GM18502 (cell line): ENCODE measurements around the gene TMC4.

Experiments
- ATAC-seq: cut with Tn5 transposase; IDR thresholded peaks from one replicate; pipeline ENCODE4 v1.9.1; 2021; ENCODE audit warnings: mild to moderate bottlenecking; ENCODE audit not compliant: unreplicated experiment, poor library complexity

TMC4 gene

DNA sequence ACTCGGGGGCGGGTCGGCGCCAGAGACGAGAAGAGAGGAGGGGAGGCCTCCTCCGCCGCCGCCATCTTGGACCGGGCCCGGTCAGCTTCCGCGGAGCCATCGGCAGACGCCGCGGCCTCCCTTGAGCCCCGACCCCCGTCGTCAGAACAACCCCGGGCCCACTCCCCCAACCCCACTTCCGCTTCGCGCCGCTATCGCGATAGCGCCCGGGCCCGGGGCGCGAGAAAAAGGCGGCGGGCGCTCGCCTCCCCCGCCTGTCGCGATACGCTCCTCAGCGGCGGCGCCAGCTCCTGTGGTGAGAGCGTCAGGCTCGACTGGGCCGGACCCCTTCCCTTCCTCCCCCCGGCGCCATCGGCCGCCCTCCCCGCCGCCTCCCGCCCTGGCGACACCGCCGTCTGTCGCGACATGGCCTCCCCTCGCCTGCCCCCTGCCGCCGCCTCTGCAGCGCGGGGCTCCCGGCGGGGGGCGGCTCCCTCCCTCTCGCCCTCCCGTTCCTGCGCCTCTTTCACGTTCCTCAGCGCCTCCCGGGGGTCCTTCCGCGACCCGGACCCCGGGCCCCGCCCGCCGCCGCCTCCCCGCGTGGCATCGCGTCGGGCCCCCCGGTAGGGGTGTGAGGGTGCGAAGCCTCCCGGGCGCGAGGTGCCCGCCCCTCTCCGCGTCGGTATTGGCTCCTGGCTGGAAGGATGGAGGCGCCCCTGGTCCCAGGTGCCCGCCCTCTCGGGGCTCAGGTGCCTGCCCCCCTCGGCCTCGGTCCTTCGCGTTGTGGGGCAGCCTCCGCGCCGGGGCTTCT lies 35.1 kb downstream of the TMC4 start, which contains the start of gene CNOT3:
TSS of gene CNOT3 (plus strand) at position 64 of the 790 bp plus-strand sequence. CDS start 5,217 bp downstream, outside the sequence.
- no peak for ATAC-seq

DNA sequence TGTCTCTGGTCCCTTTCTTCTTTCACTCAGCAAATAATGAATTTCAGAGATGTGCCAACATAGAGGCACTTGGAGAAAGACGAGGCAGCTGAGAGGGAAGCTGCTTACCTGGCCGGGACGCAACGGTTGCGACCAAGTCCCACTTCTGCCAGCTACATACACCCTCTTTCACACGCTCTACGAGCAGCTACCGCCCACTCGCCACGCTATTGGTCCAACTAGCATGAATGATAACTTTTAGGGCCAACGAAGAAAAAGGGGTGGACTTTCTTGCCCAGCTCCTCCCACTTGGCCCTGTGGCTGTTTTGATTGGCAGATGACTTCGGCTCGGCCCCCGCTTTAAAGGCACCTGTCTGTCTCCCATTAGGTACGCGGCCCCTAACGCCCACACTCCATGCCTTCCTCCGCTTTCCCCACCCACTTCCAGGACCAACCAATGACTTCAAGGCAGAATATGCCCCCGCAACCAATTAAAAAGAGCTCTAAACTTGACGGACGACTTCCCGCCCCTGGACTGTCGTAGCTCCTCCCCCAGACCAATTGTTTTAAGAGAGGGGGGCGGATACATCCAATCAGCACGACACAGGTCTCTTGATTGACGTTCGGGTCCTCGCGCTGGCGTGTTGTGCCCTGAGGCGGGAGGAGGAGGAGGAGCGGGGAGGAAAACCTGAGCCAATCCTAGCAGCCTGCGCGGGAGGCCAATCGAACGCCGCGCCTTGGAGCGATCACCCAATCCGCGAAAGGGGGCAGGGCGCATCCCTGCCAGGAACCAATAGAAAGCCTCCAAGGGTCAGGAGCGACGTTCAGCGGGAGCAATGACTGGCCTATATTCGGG lies 35.9 kb downstream of the TMC4 start:
- ATAC-seq = peak; percentile 81

DNA sequence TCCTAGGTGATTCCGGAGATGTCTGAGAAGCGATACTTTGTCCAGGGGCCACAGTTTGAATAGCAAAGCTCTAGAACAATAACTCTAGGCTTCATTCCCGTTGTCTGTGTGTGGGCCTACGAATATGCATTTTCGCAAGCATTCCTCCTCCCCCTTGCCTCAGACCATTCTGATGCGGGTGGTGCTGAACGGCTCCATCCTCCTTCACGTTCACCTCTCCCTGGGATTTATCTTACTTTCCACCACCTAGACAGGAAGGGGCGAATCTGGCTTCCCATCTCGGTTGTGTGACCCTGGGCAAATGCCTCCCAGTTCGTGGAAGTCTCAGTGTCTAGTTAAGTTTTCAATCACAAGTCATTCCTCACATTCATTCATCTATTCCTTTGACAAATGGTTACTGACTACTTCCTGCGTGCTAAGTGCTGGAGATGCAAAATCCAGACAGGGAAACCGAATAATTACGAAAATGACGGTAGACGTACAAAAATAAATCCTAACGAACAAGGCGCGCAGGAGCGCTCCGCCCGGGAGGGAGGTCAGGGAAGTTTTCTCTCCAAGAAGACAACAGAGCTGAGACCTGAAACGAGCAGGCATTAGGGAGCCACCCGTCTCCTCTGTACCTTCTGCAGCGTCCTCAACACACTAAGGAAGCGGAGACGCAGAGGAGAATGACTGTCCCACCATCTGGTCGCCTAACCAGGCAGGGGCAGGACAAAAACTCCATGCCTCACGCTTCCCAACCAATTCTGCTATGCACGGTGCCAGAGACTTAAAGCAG lies 36.7 kb downstream of the TMC4 start:
- ATAC-seq = no peak

DNA sequence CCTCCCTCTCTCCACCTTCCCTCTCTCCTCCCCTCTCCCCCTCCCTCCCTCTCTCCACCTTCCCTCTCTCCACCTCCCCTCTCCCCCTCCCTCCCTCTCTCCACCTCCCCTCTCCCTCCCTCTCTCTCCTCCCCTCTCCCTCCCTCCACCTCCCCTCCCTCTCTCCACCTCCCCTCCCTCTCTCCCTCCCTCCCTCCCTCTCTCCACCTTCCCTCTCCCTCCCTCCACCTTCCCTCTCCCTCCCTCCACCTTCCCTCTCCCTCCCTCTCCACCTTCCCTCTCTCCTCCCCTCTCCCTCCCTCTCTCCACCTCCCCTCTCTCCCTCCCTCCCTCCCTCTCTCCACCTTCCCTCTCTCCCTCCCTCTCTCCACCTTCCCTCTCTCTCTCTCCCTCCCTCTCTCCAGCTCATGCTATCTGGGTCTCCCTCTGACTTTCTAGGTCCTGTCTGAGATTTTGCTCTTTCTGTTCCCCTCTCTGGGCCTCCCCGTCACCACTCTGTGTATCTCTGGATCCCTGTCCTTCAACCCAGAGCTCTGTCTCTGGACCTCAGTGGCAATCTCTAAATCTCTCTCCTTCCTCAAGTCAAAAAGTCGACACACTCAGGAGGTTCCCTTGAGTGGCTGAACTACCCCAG lies 38.9 kb downstream of the TMC4 start:
- no peak for ATAC-seq

DNA sequence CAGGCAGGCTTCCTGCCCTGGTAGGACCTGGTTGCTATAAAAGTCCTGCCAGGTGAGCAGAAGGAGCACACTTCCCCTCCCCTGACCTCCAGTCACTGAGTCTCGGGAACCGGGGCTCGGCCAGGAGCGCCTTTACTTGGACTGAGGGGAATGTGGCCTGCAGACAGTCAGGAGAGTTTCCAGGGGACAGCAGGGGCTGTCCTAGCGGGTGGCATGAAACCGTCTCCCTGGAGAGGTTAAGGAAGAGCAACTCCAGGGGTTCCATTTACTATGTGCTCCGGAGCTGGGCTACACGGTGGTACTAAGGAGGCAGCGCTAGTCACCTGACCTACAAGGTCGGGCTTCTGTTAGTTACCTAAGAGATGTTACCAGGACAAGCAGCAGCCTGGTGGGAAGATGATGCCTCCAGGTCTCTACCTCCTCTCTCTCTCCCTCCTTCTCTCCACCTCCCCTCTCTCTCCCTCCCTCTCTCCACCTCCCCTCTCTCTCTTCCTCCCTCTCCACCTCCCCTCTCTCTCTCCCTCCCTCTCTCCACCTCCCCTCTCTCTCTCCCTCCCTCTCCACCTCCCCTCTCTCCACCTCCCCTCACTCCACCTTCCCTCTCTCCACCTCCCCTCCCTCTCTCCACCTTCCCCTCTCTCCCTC lies 39.5 kb downstream of the TMC4 start:
- no peak for ATAC-seq

DNA sequence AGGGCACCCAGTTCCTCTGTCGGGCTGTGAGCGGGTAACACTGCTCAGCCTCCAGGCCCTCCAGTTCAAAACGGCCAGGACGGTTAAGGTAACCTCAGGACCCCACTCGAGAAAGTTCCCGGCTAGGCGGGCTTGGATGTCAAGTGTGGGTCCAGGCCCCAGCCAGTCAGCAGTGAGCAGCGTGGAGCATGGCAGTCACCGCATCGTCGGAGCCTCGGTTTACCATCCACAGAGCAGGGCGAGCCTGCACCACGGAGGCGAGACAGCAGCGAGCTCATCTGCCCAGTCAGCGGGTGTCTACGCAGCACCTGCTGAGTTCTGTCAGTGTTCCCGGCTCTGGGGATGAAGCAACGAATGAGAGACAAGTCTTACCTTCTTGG lies 43.4 kb downstream of the TMC4 start:
- ATAC-seq = no peak

DNA sequence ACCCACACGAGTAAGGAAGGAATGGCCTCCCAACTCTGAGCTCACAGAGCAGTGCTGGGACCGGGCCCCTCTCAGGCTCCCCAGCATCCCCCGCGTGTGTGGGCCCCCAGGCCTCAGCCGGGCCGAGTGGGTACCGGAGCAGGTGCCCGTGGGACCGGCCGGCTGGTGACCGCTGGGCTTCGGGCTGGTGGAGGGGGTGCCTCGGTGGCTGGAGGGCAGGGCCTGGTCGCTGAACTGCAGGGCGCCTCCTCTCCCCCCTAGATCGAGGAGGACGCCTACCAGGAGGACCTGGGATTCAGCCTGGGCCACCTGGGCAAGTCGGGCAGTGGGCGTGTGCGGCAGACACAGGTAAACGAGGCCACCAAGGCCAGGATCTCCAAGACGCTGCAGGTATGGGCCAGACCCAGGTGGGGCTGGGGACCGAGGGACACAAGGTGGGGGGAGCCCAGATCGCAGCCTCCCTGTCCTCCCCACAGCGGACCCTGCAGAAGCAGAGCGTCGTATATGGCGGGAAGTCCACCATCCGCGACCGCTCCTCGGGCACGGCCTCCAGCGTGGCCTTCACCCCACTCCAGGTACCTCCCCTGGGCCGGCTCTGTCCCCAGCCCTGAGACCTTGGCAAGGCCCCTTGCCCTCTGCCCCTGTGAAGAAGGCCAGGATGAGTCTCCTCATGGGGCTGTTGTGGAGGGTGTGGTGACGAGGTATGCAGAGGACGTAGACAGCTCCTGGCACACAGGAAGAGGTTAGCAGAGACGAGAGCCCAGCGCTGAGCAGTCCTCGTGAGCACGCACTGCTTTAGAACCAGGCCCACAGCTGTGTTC lies 44.0 kb downstream of the TMC4 start:
- ATAC-seq = no peak

DNA sequence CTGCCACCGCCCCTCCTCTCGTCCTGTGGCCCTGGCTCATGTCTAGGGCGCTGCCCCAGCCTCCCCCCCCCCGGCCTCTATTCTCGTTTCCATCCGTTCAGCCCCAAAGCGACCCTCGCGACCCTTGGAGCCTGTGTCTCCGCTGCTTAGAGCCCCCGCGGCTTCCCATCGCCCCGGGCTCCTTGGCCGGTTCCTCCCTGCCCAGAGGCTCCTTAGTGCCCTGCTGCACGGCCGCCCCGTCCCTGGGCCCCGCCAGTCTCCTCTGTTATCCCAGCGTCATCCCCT lies 44.6 kb downstream of the TMC4 start:
- ATAC-seq = no peak

DNA sequence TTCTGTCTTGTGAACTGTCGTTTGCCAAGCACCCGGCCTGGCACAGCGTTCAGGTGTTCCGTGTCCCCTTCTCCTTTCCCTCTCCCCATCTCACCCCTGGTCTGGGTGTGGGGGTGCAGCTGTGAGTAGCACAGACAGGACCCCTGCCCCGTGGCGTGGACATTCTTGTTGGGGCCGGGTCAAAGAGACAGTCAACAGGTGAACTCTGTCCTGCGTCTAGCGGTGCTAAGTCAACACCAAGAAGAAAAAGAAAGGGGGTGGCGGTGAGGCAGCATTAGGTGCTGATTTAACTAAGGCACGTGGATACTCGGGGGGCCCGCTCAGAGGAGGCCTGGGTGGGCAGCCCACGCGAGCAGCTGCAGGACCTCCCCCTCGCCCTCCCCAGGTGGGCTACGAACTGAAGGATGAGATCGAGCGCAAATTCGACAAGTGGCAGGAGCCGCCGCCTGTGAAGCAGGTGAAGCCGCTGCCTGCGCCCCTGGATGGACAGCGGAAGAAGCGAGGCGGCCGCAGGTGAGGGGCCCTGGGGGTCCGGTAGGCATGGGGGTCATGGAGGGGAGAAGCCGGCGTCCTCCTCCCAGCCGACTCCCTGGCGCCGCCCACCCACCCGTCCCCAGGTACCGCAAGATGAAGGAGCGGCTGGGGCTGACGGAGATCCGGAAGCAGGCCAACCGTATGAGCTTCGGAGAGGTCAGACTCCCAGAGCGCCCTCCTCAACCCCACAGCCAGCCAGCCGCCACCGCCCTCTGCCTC lies 45.1 kb downstream of the TMC4 start:
- no peak for ATAC-seq

DNA sequence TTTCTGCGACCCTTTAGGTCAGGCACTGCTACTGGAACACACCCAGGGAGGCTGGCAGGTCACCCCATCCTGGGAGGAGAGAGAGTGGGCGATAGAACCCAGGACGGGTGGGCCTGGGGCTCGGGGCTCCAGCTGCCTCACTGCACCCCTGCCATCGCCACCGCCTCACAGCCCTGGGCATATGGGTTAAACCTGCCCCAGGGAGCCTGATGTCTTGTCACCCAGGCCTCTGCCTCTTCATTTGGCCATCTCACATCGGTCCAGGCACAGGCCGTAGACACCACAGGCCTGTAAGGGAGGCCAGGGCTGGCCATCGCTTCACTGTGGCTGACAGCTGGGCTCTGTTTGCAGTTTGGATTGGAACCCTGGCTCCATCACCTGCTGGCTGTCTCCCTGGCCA lies 47.2 kb downstream of the TMC4 start:
- no peak for ATAC-seq

DNA sequence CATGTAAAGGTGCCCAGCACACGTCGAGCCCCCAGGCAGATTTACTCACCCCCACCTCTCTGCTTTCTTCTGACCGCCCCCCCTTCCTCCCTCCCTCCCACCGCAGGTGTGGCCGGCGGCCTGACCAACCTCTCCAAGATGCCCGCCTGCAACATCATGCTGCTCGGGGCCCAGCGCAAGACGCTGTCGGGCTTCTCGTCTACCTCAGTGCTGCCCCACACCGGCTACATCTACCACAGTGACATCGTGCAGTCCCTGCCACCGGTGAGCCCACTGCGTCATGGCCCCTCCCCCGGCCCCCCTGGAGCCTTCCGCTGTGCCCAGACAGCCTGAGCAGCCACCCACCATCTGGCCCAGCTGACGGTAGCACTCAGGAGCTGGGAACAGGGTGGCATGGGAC lies 48.6 kb downstream of the TMC4 start:
- no peak for ATAC-seq

DNA sequence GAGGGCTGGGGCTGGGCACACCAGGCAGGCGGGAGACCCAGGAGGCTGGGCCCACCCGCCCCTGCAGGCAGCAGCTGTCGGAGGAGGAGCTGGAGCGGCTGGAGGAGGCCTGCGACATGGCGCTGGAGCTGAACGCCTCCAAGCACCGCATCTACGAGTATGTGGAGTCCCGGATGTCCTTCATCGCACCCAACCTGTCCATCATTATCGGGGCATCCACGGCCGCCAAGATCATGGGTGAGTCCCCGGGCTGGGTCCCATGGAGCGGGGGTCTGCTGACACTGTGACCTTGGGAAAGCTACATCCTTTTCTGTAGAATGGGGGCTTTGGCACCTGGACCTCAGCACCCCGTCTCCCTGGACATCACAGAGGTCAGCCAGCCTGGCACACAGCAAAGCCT lies 49.3 kb downstream of the TMC4 start:
- no peak for ATAC-seq

DNA sequence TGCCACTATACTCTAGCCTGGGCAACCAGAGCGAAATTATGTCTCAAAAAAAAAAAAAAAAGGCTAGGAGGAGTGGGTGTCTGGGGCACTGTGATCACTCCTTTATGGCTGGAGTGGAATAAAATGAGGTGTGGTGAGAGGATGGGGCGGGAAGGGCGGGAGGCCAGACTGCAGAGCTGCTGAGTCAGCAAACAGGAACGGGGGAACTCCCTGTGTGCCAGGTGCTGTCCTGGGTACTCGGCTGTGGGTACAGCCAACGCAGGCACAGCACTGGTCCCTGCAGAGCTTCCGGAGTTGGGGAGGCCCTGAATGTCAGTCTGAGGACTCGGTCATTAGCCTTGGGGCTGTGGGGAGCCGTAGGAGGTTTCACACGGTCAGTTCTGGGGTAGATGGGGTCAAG lies 51.7 kb downstream of the TMC4 start:
- ATAC-seq = no peak

DNA sequence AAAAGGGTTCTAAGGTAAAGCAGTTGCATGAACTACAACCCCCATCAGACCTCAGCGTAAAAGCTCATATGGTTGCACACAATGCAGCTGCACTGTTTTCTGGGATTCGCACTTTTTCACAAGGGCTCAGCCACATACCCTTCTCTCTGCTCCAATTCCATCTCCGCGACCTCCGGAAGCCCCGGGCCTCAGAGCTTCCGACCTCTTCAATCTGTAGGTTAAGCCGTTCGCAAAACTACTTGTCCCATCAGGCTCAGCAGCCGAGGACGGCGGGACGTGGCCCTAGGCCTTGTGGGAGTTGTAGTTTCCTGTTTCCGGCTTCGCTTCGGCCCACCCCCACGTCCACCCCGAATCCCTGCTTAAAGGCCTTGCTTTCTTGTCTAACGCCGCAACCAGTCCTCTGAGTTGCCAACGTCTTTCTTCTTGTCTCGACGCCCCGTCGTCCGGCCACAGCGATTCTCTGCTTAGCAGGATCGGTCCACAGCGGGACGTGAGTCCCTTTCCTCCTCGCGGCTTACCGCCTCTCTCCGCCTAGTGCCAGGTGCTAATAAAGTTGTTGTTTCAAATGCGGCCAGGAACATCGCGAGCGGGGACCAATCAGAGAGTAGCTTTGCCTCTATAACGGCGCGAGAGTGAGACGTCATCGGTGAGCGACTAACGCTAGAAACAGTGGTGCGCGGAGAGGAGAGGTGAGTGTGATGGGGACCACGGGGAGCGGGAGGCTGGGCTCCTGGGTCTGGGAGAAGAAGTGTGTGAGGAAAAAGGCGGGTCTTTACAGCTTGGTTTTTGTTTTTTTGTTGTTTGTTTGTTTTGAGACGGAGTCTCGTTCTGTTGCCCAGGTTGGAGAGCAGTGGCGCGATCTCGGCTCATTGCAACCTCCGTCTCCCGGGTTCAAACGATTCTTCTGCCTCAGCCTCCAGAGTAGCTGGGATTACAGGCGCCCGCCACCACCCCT lies 57.6 kb downstream of the TMC4 start, which contains the start of the genes PRPF31 and TFPT:
TSS of gene PRPF31 (plus strand) at position 646 of the 955 bp plus-strand sequence. CDS start 2,525 bp downstream, outside the sequence.
TSS of gene TFPT (minus strand) at position 549 of the 955 bp plus-strand sequence. CDS start at position 161, 388 bp downstream.
- peak; percentile 88 for ATAC-seq

DNA sequence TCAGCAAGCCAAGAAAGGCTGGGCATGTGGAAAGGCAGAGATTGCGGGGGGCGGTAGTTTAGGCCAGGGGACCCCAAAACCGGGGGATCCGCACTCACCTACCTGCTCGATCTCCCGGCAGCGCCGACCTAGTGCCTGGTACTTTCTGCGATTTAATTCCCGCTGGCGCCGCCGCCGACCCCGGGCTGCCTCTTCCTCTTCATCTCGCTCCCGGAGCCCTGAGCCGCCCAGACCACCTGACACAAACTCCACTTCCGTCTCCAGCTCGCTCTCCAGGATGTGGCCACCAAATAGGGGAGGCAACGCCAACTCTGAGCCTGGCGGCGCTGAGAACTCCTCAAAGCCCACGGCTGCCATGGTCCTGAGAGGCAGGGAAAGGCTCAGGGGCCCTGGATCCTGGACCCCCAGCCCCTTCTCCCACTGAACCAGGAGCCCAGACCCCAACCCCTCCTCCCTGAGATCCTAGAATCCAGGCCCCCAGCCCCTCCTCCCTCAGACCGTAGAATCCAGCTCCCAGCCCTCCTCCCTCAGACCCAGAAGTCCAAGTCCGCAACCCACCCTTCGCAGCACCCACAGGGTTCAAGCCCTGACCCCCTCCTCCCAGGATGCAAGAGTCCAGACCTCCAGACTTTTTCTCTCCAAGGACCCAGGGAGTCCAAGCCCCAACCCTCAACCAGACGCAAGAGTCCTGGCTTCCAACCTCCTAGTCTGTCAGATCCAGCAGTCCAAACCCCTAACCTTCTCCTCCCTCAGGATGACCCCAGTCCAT lies 58.4 kb downstream of the TMC4 start:
- ATAC-seq = no peak
